Thymus (tissue), 11 donors: Measurements from ENCODE around the gene C17orf50. TPM values are rescaled to one million over a fixed set of nuclear protein-coding genes. Genes with fewer than 3 reads are reported as not detected.

Source experiments
- DNase-seq, 9 donors: peaks; one replicate each; pipeline ENCODE4 v3.0.0-alpha.2; 2013; ENCODE audit warnings: low spot score in 9 of 9, low read depth in 6 of 9, missing footprints in 1 of 9
- H3K27ac ChIP-seq, 2 donors: one replicate each; pipeline ENCODE4 v1.5.1; 2013; ENCODE audit warnings: control low read depth in 1 of 2, low read depth in 1 of 2, low read length in 1 of 2, mild to moderate bottlenecking in 1 of 2, moderate library complexity in 1 of 2
- H3K27me3 ChIP-seq, 2 donors: one replicate each; pipeline ENCODE4 v1.5.1; 2013; ENCODE audit warnings: low read length in 1 of 2; ENCODE audit not compliant: control insufficient read depth in 2 of 2, insufficient read depth in 1 of 2
- H3K36me3 ChIP-seq, 2 donors: one replicate each; pipeline ENCODE4 v1.5.1; 2013; ENCODE audit warnings: low read length in 1 of 2, mild to moderate bottlenecking in 1 of 2, moderate library complexity in 1 of 2; ENCODE audit not compliant: control insufficient read depth in 2 of 2, insufficient read depth in 2 of 2
- H3K4me1 ChIP-seq, 2 donors: one replicate each; pipeline ENCODE4 v1.5.1; 2013; ENCODE audit warnings: low read length in 2 of 2; ENCODE audit not compliant: control insufficient read depth in 2 of 2, insufficient read depth in 2 of 2
- H3K4me3 ChIP-seq, 2 donors: one replicate each; pipeline ENCODE4 v1.5.1; 2013; ENCODE audit warnings: low read length in 2 of 2, control low read depth in 1 of 2, mild to moderate bottlenecking in 1 of 2
- H3K9me3 ChIP-seq, 2 donors: one replicate each; pipeline ENCODE4 v1.5.1; 2013; ENCODE audit warnings: low read length in 1 of 2, mild to moderate bottlenecking in 1 of 2; ENCODE audit not compliant: control insufficient read depth in 2 of 2, insufficient read depth in 1 of 2
- WGBS: extraction: QIAGEN DNeasy Blood & Tissue Kit; methylation state at CpG from one replicate; pipeline ENCODE4 v1.1.7; 2013; 5-methylcytosine and 5-hydroxymethylcytosine counted together
- polyA plus RNA-seq: library from polyadenylated mRNA; stranded (reverse); fragments of 200-250 nt; gene quantifications from one replicate; pipeline ENCODE4 v1.2.3, GENCODE V29; 2013
- total RNA-seq: library from RNA; stranded (reverse); fragments of 120-200 nt; gene quantifications from one replicate; pipeline ENCODE4 v1.2.4, GENCODE V29; 2013
- donor health status: healthy.

C17orf50 gene
- total and polyA plus RNA-seq, 2 donors: 0.09 to 0.14 TPM

GRCh38 chr17:35757243-35757642 lies 3.4 kb upstream of the C17orf50 start:
- no peak overlapping the region for H3K4me3 ChIP-seq
- no peaks in the 10 kb centered on the region for H3K36me3 ChIP-seq
- H3K27me3 ChIP-seq: peaks cover 0 to 9% of the 10 kb centered on the region in 2 donors
- H3K9me3 ChIP-seq: no peaks in the 10 kb centered on the region
- no peaks in the 10 kb centered on the region for H3K4me1 ChIP-seq
- DNase-seq: no peak
- H3K27ac ChIP-seq: no peak overlapping the region

- Histone ChIP-seq H3K27ac (no peak overlapping the region), H3K9me3 (no peaks in the 10 kb centered on the region), H3K4me3 (no peak overlapping the region), H3K27me3 (peaks cover 0 to 2% of the 10 kb centered on the region in 2 donors), H3K36me3 (no peaks in the 10 kb centered on the region), H3K4me1 (peaks cover 8 to 13% of the 10 kb centered on the region in 2 donors)
- no peak for DNase-seq
- WGBS: 96% methylated on average over 5 of the region's 5 CpGs
These were observed 914 bp downstream of the C17orf50 start for GRCh38 chr17:35761601-35762000.

GRCh38 chr17:35763767-35764122 lies 3.1 kb downstream of the C17orf50 start:
- no peaks in the 10 kb centered on the region for H3K36me3 ChIP-seq
- H3K4me3 ChIP-seq: peak overlapping the region; percentile 59 to 71
- peaks cover 0 to 2% of the 10 kb centered on the region in 2 donors for H3K27me3 ChIP-seq
- H3K4me1 ChIP-seq: peaks cover 8 to 13% of the 10 kb centered on the region in 2 donors
- no peak for DNase-seq
- H3K27ac ChIP-seq: peak overlapping the region in 1 of 2 donors; percentile 37
- 33% methylated on average over 17 of the region's 17 CpGs for WGBS
- no peaks in the 10 kb centered on the region for H3K9me3 ChIP-seq

GRCh38 chr17:35764123-35764991 lies 3.7 kb downstream of the C17orf50 start:
- no peaks in the 10 kb centered on the region for H3K36me3 ChIP-seq
- no peaks in the 10 kb centered on the region for H3K9me3 ChIP-seq
- DNase-seq: peak; percentile 62 to 93 (median 84)
- H3K4me1 ChIP-seq: peaks cover 8 to 13% of the 10 kb centered on the region in 2 donors
- WGBS: 2% methylated on average over 75 of the region's 75 CpGs
- H3K4me3 ChIP-seq: peak overlapping the region; percentile 59 to 71
- H3K27ac ChIP-seq: peak overlapping the region; percentile 84 to 91
- peaks cover 0 to 2% of the 10 kb centered on the region in 2 donors for H3K27me3 ChIP-seq

GRCh38 chr17:35765086-35765710 lies 4.5 kb downstream of the C17orf50 start:
- peaks cover 8 to 13% of the 10 kb centered on the region in 2 donors for H3K4me1 ChIP-seq
- H3K36me3 ChIP-seq: no peaks in the 10 kb centered on the region
- H3K9me3 ChIP-seq: peaks cover 0 to 1% of the 10 kb centered on the region in 2 donors
- peaks cover 0 to 2% of the 10 kb centered on the region in 2 donors for H3K27me3 ChIP-seq
- peak overlapping the region in 1 of 2 donors; percentile 91 for H3K27ac ChIP-seq
- H3K4me3 ChIP-seq: peak overlapping the region; percentile 59 to 71
- 83% methylated on average over 11 of the region's 11 CpGs for WGBS
- no peak for DNase-seq

- peaks cover 0 to 2% of the 10 kb centered on the region in 2 donors for H3K27me3 ChIP-seq
- H3K36me3 ChIP-seq: no peaks in the 10 kb centered on the region
- H3K4me3 ChIP-seq: no peak overlapping the region
- 89% methylated on average over 8 of the region's 8 CpGs for WGBS
- no peak for DNase-seq
- H3K4me1 ChIP-seq: peaks cover 8 to 13% of the 10 kb centered on the region in 2 donors
- H3K9me3 ChIP-seq: peaks cover 0 to 1% of the 10 kb centered on the region in 2 donors
- no peak overlapping the region for H3K27ac ChIP-seq
These were observed 5.2 kb downstream of the C17orf50 start for GRCh38 chr17:35765756-35766488.

GRCh38 chr17:35766489-35766877 lies 5.8 kb downstream of the C17orf50 start:
- Histone ChIP-seq H3K27ac (no peak overlapping the region), H3K4me3 (no peak overlapping the region), H3K27me3 (peaks cover 0 to 2% of the 10 kb centered on the region in 2 donors), H3K36me3 (no peaks in the 10 kb centered on the region), H3K4me1 (peaks cover 8 to 13% of the 10 kb centered on the region in 2 donors), H3K9me3 (peaks cover 0 to 1% of the 10 kb centered on the region in 2 donors)
- no peak for DNase-seq
- 98% methylated on average over 24 of the region's 24 CpGs for WGBS

- H3K9me3 ChIP-seq: peaks cover 0 to 1% of the 10 kb centered on the region in 2 donors
- H3K27me3 ChIP-seq: peaks cover 0 to 2% of the 10 kb centered on the region in 2 donors
- peak in 1 of 9 donors; percentile 34 for DNase-seq
- no peaks in the 10 kb centered on the region for H3K36me3 ChIP-seq
- H3K27ac ChIP-seq: no peak overlapping the region
- H3K4me1 ChIP-seq: peaks cover 8 to 13% of the 10 kb centered on the region in 2 donors
- 60% methylated on average over 7 of the region's 7 CpGs for WGBS
- H3K4me3 ChIP-seq: no peak overlapping the region
These were observed 6.3 kb downstream of the C17orf50 start for GRCh38 chr17:35766903-35767510.
